A549 (cell line): ENCODE results near the gene ARHGEF26. TPM values are rescaled to one million over a fixed set of nuclear protein-coding genes. Genes with fewer than 3 reads are reported as not detected.

ENCODE experiments used
- ATAC-seq, 2 experiments: fragments of 200-7000 bp in 1 of 2; fragments of >200 bp in 1 of 2; cut with Nextera tagmentation in 1 of 2; cut with Tn5 transposase in 1 of 2; 3 replicates each; pipeline versions ENCODE4 v1.8.0 to v1.9.1; 2018 to 2020; ENCODE audit warnings: mild to moderate bottlenecking in 1 of 2, moderate library complexity in 1 of 2
- CTCF ChIA-PET: fragments of 300-600 bp; sonication (Branson Sonifier 250); formaldehyde crosslinking; extraction: SDS; loops from one replicate; lab custom pipeline; 2021; ENCODE audit warnings: antibody characterized with exemption, inconsistent platforms; lab: Yijun Ruan, JAX
- POLR2A ChIA-PET: fragments of 350-600 bp; formaldehyde crosslinking; extraction: SDS; loops from one replicate; lab custom pipeline; 2021; ENCODE audit warnings: antibody characterized with exemption, inconsistent platforms; lab: Yijun Ruan, JAX
- DNase-seq, 2 experiments: peaks; one replicate each; pipeline versions ENCODE4 v3.0.0 to v3.0.0-alpha.2; 2011 to 2016; ENCODE audit warnings: low read depth in 1 of 2, low spot score in 1 of 2
- FAIRE-seq: peaks from 2 replicates; lab custom pipeline; 2011; peaks lifted over from hg19 to GRCh38; lab: Jason Lieb, UNC
- H3K27ac ChIP-seq, 2 experiments: fragments of >200 bp; sonication (Bioruptor Twin); formaldehyde crosslinking; 3 replicates each; pipeline ENCODE4 v1.5.1; 2016 to 2017
- H3K4me1 ChIP-seq: fragments of >200 bp; sonication (Bioruptor Twin); formaldehyde crosslinking; 3 replicates; pipeline ENCODE4 v1.6.1; 2016
- H3K4me2 ChIP-seq: fragments of >200 bp; sonication (Bioruptor Twin); formaldehyde crosslinking; 3 replicates; pipeline ENCODE4 v1.6.1; 2016
- H3K4me3 ChIP-seq: fragments of >200 bp; sonication (Bioruptor Twin); formaldehyde crosslinking; 3 replicates; pipeline ENCODE4 v1.5.1; 2016
- H3K9me3 ChIP-seq: fragments of >200 bp; sonication (Bioruptor Twin); formaldehyde crosslinking; 3 replicates; pipeline ENCODE4 v1.6.1; 2016
- CBX8 ChIP-seq: fragments of 200-600 bp; sonication (generic); IDR thresholded peaks from 2 replicates; pipeline ENCODE4 v1.6.1; 2016
- CEBPB ChIP-seq, 2 experiments: fragments of >200 bp in 1 of 2; sonication (Bioruptor Twin) in 1 of 2; formaldehyde crosslinking in 1 of 2; IDR thresholded peaks; 2 replicates each; pipeline ENCODE4 v1.6.1; 2012 to 2016
- CHD2 ChIP-seq: fragments of 150-350 bp; IDR thresholded peaks from 2 replicates; pipeline ENCODE4 v1.6.1; 2014; ENCODE audit warnings: low read length; ENCODE audit not compliant: partially characterized antibody
- FOSB ChIP-seq: fragments of 250-450 bp; sonication (Bioruptor Pico); IDR thresholded peaks from 2 replicates; pipeline ENCODE4 v1.5.0; 2020; ENCODE audit warnings: mild to moderate bottlenecking, moderate library complexity
- FOSL2 ChIP-seq, 2 experiments: fragments of 450-650 bp in 1 of 2; fragments of >200 bp in 1 of 2; sonication (Bioruptor Twin) in 1 of 2; formaldehyde crosslinking; IDR thresholded peaks; 2 replicates each; pipeline versions ENCODE4 v1.5.0 to v1.6.1; 2016 to 2020; ENCODE audit warnings: mild to moderate bottlenecking in 1 of 2, moderate library complexity in 1 of 2
- HDAC2 ChIP-seq: fragments of 200-600 bp; sonication (generic); IDR thresholded peaks from 2 replicates; pipeline ENCODE4 v1.6.1; 2016
- HEYL ChIP-seq: fragments of 250-450 bp; sonication (Bioruptor Pico); IDR thresholded peaks from 2 replicates; pipeline ENCODE4 v1.8.0; 2021; ENCODE audit warnings: mild to moderate bottlenecking, moderate library complexity
- HOXA7 ChIP-seq: fragments of 250-450 bp; sonication (Bioruptor Pico); IDR thresholded peaks from 2 replicates; pipeline ENCODE4 v1.5.0; 2020; ENCODE audit warnings: mild to moderate bottlenecking, moderate library complexity
- HOXB5 ChIP-seq: fragments of 250-450 bp; sonication (Bioruptor Pico); IDR thresholded peaks from 2 replicates; pipeline ENCODE4 v1.5.0; 2020; ENCODE audit warnings: mild to moderate bottlenecking, moderate library complexity
- JUNB ChIP-seq: fragments of >200 bp; sonication (Bioruptor Twin); formaldehyde crosslinking; IDR thresholded peaks from 2 replicates; pipeline ENCODE4 v1.6.1; 2016
- MAZ ChIP-seq: fragments of 150-350 bp; IDR thresholded peaks from 2 replicates; pipeline ENCODE4 v1.6.1; 2014; ENCODE audit warnings: antibody characterized with exemption, low read depth, low read length, borderline replicate concordance
- NFE2L2 ChIP-seq: fragments of 150-350 bp; conservative IDR thresholded peaks from 2 replicates; pipeline ENCODE4 v1.6.1; 2014; ENCODE audit warnings: low read length
- NR3C1 ChIP-seq: fragments of >200 bp; sonication (Bioruptor Twin); formaldehyde crosslinking; IDR thresholded peaks from 3 replicates; pipeline ENCODE4 v1.6.1; 2017
- RAD21 ChIP-seq, 2 experiments: fragments of >200 bp in 1 of 2; sonication (Bioruptor Twin) in 1 of 2; formaldehyde crosslinking in 1 of 2; IDR thresholded peaks in 1 of 2; conservative IDR thresholded peaks in 1 of 2; 2 replicates in 1 of 2; 3 replicates in 1 of 2; pipeline ENCODE4 v1.6.1; 2012 to 2018; ENCODE audit warnings: inconsistent platforms in 1 of 2
- RCOR1 ChIP-seq: fragments of 150-350 bp; IDR thresholded peaks from 2 replicates; pipeline ENCODE4 v1.6.1; 2014; ENCODE audit warnings: antibody characterized with exemption, low read length, low read depth
- REST ChIP-seq: fragments of 200-600 bp; sonication (generic); IDR thresholded peaks from 2 replicates; pipeline ENCODE4 v1.6.1; 2016; ENCODE audit warnings: antibody characterized with exemption, mild to moderate bottlenecking, moderate library complexity
- TP53 ChIP-seq: fragments of 250-450 bp; sonication (Bioruptor Pico); IDR thresholded peaks from 2 replicates; pipeline ENCODE4 v1.5.0; 2021; ENCODE audit warnings: mild to moderate bottlenecking, moderate library complexity
- ZFP36 ChIP-seq: fragments of 450-650 bp; IDR thresholded peaks from 2 replicates; pipeline ENCODE4 v1.6.1; 2014; ENCODE audit warnings: borderline replicate concordance; ENCODE audit not compliant: partially characterized antibody
- ZNF302 ChIP-seq: fragments of 250-450 bp; sonication (Bioruptor Pico); IDR thresholded peaks from 2 replicates; pipeline ENCODE4 v1.9.0; 2021; ENCODE audit warnings: inconsistent platforms, mild to moderate bottlenecking, moderate library complexity
- ZSCAN20 ChIP-seq: fragments of 250-450 bp; sonication (Bioruptor Pico); IDR thresholded peaks from 2 replicates; pipeline ENCODE4 v1.8.0; 2022; ENCODE audit warnings: mild to moderate bottlenecking, moderate library complexity
- WGBS: methylation state at CpG from one replicate; pipeline ENCODE4 v1.1.6; 2017; ENCODE audit errors: missing lambda C conversion rate; 5-methylcytosine and 5-hydroxymethylcytosine counted together
- polyA plus RNA-seq, 4 experiments: library from polyadenylated mRNA; depleted of rRNA in 3 of 4; stranded (reverse); fragments of >200 nt; fragmentation: RNase III in 1 of 4; extraction: RNeasy Plus Mini Kit Qiagen cat#74134 plus additional on column Dnase treatment in 1 of 4; gene quantifications; 2 replicates in 3 of 4; 3 replicates in 1 of 4; pipeline ENCODE4 v1.2.3, GENCODE V29; 2011 to 2017
- TF ChIP-seq, protein P1 (sequence below): fragments of >200 bp; sonication (Bioruptor Twin); formaldehyde crosslinking; IDR thresholded peaks from 2 replicates; pipeline ENCODE4 v1.6.1; 2016
- TF ChIP-seq, protein P2 (sequence below): IDR thresholded peaks from 2 replicates; pipeline ENCODE4 v1.6.1; 2012
- TF ChIP-seq, protein P3 (sequence below): IDR thresholded peaks from 2 replicates; pipeline ENCODE4 v1.6.1; 2012
- TF ChIP-seq, protein P4 (sequence below): fragments of >200 bp; sonication (Bioruptor Twin); formaldehyde crosslinking; IDR thresholded peaks from 3 replicates; pipeline ENCODE4 v1.6.1; 2016

Gene ARHGEF26
- polyA plus RNA-seq, 2 of the 4 experiments (the other 2 are of a cell fraction), result 2.9 to 5.8 TPM

DNA sequence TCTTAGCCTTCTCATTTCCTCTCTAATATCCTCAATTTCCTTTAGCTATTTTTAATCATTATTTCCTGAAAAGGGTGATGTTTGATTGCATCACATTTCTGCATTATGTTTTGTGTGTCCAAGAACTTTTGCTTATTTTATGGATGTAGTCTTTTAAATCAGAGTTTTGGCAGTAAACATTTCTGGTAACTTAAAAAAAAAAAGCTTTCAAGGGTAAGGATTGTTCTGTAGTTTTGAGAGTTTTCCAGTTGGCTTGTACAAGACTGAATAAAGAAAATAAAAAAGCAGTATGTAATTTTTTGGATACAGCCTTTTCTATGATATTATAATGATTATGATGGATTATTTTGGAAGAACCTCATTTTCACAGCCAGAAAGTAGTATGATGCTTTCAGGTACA lies 103.7 kb downstream of the ARHGEF26 start:
- no peaks in the 10 kb centered on the region for H3K9me3 ChIP-seq
- no peak overlapping the region for H3K27ac ChIP-seq
- FAIRE-seq (no peak), DNase-seq (no peak), ATAC-seq (no peak)
- POLR2A ChIA-PET, result no interaction called here
- H3K4me3 ChIP-seq, result no peak overlapping the region
- CTCF ChIA-PET, result interaction anchor here (0.7 to 1.4 kb wide), 4 partner anchors 10 to 259 kb away, joined by 3 to 5 read pairs (median 4); no protein-coding TSS in a partner anchor
- TF ChIP-seq, protein P1, sequence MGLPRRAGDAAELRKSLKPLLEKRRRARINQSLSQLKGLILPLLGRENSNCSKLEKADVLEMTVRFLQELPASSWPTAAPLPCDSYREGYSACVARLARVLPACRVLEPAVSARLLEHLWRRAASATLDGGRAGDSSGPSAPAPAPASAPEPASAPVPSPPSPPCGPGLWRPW, result no peak
- TF ChIP-seq JUNB, result no peak
- TF ChIP-seq HOXB5, result no peak
- TF ChIP-seq FOSL2 (IDR thresholded peaks at IDR 0.05), result no peak
- no peak for TF ChIP-seq FOSL2 (CRISPR knock-in tag; IDR thresholded peaks at IDR 0.05)
- no peak for TF ChIP-seq RCOR1
- TF ChIP-seq TP53 (CRISPR knock-in tag), result no peak
- TF ChIP-seq ZNF302, result no peak
- no peak for TF ChIP-seq HOXA7 (CRISPR knock-in tag)
- TF ChIP-seq CEBPB (IDR thresholded peaks at IDR 0.05), result no peak
- H3K4me1 ChIP-seq, result no peaks in the 10 kb centered on the region
- H3K4me2 ChIP-seq, result no peak overlapping the region

- ATAC-seq (no peak), FAIRE-seq (no peak), DNase-seq (no peak)
- no peak overlapping the region for H3K4me2 ChIP-seq
- ChIA-PET POLR2A (no interaction called here), CTCF (interaction anchor here (0.7 to 1.4 kb wide), 3 partner anchors 10 to 258 kb away, joined by 3 to 5 read pairs (median 5); no protein-coding TSS in a partner anchor)
- no peaks in the 10 kb centered on the region for H3K4me1 ChIP-seq
- H3K4me3 ChIP-seq, result no peak overlapping the region
- H3K9me3 ChIP-seq, result no peaks in the 10 kb centered on the region
- no peak overlapping the region for H3K27ac ChIP-seq
- WGBS, result 83% methylated on average over 2 of the region's 2 CpGs
- TF ChIP-seq, protein P2, sequence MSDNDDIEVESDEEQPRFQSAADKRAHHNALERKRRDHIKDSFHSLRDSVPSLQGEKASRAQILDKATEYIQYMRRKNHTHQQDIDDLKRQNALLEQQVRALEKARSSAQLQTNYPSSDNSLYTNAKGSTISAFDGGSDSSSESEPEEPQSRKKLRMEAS, result no peak
- TF ChIP-seq NR3C1, result no peak
- TF ChIP-seq JUNB, result no peak
- TF ChIP-seq, protein P3, sequence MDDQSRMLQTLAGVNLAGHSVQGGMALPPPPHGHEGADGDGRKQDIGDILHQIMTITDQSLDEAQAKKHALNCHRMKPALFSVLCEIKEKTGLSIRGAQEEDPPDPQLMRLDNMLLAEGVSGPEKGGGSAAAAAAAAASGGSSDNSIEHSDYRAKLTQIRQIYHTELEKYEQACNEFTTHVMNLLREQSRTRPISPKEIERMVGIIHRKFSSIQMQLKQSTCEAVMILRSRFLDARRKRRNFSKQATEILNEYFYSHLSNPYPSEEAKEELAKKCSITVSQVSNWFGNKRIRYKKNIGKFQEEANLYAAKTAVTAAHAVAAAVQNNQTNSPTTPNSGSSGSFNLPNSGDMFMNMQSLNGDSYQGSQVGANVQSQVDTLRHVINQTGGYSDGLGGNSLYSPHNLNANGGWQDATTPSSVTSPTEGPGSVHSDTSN, result no peak
- no peak for TF ChIP-seq FOSB (CRISPR knock-in tag)
- TF ChIP-seq RAD21 (conservative IDR thresholded peaks at IDR 0.05 in 1 of 2, IDR thresholded peaks at IDR 0.05 in 1 of 2), result no peak
- no peak for TF ChIP-seq CBX8
- no peak for TF ChIP-seq CEBPB (IDR thresholded peaks at IDR 0.05)
- no peak for TF ChIP-seq CHD2
- TF ChIP-seq, protein P4, sequence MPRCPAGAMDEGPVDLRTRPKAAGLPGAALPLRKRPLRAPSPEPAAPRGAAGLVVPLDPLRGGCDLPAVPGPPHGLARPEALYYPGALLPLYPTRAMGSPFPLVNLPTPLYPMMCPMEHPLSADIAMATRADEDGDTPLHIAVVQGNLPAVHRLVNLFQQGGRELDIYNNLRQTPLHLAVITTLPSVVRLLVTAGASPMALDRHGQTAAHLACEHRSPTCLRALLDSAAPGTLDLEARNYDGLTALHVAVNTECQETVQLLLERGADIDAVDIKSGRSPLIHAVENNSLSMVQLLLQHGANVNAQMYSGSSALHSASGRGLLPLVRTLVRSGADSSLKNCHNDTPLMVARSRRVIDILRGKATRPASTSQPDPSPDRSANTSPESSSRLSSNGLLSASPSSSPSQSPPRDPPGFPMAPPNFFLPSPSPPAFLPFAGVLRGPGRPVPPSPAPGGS, result no peak
- TF ChIP-seq MAZ, result no peak
- TF ChIP-seq HEYL (CRISPR knock-in tag), result no peak
- no peak for TF ChIP-seq HDAC2
- no peak for TF ChIP-seq NFE2L2
- no peak for TF ChIP-seq ZSCAN20 (CRISPR knock-in tag)
These were observed 104.3 kb downstream of the ARHGEF26 start for GRCh38 chr3:154225536-154225935.

DNA sequence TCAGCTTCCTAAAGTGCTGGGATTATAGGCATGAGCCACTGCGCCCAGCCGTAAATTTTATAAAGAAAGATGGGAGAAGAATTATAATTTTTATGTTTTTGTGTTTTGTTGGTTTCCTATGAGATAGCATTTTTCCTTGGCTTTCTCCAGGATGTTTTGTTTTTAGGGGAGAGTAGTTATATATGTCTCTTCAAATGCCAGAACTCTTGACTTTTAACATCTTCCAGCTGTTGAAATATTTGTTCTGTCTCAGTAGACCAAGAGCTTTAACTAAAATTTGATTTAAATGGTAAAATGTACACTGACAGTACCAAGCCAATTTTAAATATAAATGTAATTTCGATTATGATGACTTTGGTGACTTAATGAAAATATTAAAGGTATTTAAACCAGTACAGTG lies 106.3 kb downstream of the ARHGEF26 start:
- Histone ChIP-seq H3K27ac (no peak overlapping the region), H3K4me3 (no peak overlapping the region)
- DNase-seq (no peak), ATAC-seq (no peak)
- no peak for TF ChIP-seq ZNF302
- no peak for TF ChIP-seq REST
- no peak for TF ChIP-seq ZFP36
- TF ChIP-seq, protein P3, result no peak
- TF ChIP-seq, all 56 proteins: peak for 0
- FAIRE-seq, result no peak
- Histone ChIP-seq H3K4me2 (no peak overlapping the region), H3K4me1 (no peaks in the 10 kb centered on the region), H3K9me3 (no peaks in the 10 kb centered on the region)
- CTCF ChIA-PET, result interaction anchor here (0.7 to 0.8 kb wide), 2 partner anchors 25 to 33 kb away, joined by 3 read pairs; no protein-coding TSS in a partner anchor
- 73% methylated on average over 3 of the region's 3 CpGs for WGBS
- POLR2A ChIA-PET, result no interaction called here
